Measurements from ENCODE around the gene TRMT1. TPM values are rescaled to one million over a fixed set of nuclear protein-coding genes. Genes with fewer than 3 reads are reported as not detected.

TRMT1 gene
- total RNA-seq, 4 donors from 2014 or later, result 27.0 to 70.5 (median 39.2) TPM

- ATAC-seq (ENCODE audit: low FRiP score), result peak; percentile 5
- no peak for TF ChIP-seq CTCF (IDR thresholded peaks at IDR 0.05)
- DNase-seq (ENCODE audit: low spot score), result no peak
Measured at GRCh38 chr19:13098277-13099072, 18.1 kb downstream of the TRMT1 start.

GRCh38 chr19:13097463-13098258 is 18.9 kb downstream of the TRMT1 start:
- DNase-seq (ENCODE audit: low spot score), result peak; percentile 51
- no peak for TF ChIP-seq CTCF (IDR thresholded peaks at IDR 0.05)
- ATAC-seq (ENCODE audit: low FRiP score), result no peak

GRCh38 chr19:13097033-13097462 is 19.5 kb downstream of the TRMT1 start:
- DNase-seq (ENCODE audit: low spot score) (no peak), ATAC-seq (ENCODE audit: low FRiP score) (no peak)
- no peak for TF ChIP-seq CTCF (IDR thresholded peaks at IDR 0.05)

GRCh38 chr19:13095934-13096927 is 20.3 kb downstream of the TRMT1 start:
- DNase-seq (ENCODE audit: low spot score) (no peak), ATAC-seq (ENCODE audit: low FRiP score) (no peak)
- TF ChIP-seq CTCF (IDR thresholded peaks at IDR 0.05), result no peak

- ATAC-seq (ENCODE audit: low FRiP score) (no peak), DNase-seq (ENCODE audit: low spot score) (no peak)
- no peak for TF ChIP-seq CTCF (IDR thresholded peaks at IDR 0.05)
Measured at GRCh38 chr19:13095393-13095784, 21.2 kb downstream of the TRMT1 start.

GRCh38 chr19:13094771-13095392 is 21.7 kb downstream of the TRMT1 start:
- ATAC-seq (ENCODE audit: low FRiP score) (no peak), DNase-seq (ENCODE audit: low spot score) (no peak)

More at GRCh38 chr19:13094771-13095392, 21.7 kb downstream of the TRMT1 start:
- no peak for TF ChIP-seq CTCF (IDR thresholded peaks at IDR 0.05)
